HG03342 (cell line): Measurements from ENCODE around the gene GLS2.
A peak's percentile ranks its signal among the peaks of the same experiment; 100 is the strongest.
"Not testable (repeated sequence)": the region's sequence is repeated elsewhere in the genome, so short reads cannot be mapped to it uniquely, and the experiment has no call there.

ENCODE experiments used
- ATAC-seq: cut with Tn5 transposase; IDR thresholded peaks from one replicate; pipeline ENCODE4 v1.9.1; 2021; ENCODE audit warnings: mild to moderate bottlenecking, moderate library complexity; ENCODE audit not compliant: unreplicated experiment

GLS2 gene

DNA sequence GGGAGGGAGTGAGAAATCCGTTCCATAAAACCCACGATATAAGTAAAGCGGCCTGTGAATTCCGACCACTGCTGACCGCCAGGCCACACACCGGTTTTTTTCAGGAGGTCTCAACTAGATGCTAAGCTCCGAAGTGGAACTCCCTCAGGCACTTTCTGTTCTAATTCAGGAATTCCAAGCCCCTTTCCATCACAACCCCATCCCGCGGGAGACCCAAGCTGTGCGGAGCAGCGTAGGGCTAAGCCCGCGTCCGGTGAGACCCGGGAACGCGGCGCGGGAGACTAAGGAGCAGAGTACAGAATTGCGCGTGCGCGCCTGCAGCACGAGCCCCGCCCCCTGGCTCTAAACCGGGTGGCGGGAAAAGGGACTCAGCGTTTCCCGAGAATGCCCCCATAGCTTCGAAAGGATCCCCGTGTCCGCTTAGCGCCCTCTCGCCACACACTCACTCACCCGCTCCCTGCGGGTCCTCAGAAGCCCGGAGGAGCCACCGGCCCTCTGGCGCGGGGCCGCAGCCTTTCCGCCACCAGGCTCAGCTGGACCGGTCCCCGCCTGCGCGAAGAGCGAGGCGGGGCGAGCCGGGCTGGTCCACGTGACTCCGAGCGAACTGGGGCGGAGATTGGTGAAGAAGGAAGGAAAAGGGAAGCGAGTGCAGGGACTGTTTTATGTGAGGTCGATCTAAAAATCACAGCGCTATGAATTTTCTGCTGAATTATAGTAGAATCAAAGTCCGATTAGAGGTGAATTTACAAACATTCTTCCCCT is 38.9 kb downstream of the GLS2 start, which contains the start of gene TIMELESS:
Gene TIMELESS (minus strand): TSS at position 567 of the 762 bp plus-strand sequence. CDS start 15,256 bp downstream, outside the sequence.
- peak; percentile 95 for ATAC-seq

- ATAC-seq, result not testable (repeated sequence)
Measured at GRCh38 chr12:56443208-56443607, 44.8 kb downstream of the GLS2 start.

DNA sequence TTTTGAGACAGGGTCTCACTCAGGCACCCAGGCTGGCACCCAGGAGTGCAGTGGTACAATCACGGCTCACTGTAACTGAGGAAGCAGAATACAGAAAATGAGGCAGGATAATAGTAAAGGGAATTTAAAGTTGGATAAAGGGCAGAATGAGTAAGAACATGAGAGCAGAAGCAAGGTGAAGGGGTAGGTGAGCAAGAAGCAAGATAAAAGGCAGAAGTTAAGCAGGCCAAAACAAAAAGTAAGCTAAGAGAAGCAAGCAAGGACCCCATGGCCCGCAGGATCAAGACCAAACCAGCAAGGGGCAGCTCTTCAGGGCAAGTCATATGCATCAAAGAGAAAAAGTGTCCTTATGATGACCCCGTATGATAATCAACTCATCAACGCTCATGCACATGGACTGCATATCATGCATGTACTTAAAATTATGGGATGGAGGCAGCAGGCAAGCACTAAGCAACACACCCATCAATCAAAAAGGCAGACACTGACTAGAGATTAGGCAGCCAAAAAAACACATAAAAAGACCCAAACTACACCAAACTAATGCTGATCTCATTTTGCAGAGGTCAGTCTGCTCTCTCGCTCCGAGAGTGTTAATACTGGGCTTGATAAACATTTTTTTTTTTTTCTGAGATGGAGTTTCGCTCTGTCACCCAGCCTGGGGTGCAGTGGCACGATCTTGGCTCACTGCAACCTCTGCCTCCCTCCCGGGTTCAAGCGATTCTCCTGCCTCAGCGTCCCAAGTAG is 50.4 kb downstream of the GLS2 start:
- ATAC-seq, result no peak

DNA sequence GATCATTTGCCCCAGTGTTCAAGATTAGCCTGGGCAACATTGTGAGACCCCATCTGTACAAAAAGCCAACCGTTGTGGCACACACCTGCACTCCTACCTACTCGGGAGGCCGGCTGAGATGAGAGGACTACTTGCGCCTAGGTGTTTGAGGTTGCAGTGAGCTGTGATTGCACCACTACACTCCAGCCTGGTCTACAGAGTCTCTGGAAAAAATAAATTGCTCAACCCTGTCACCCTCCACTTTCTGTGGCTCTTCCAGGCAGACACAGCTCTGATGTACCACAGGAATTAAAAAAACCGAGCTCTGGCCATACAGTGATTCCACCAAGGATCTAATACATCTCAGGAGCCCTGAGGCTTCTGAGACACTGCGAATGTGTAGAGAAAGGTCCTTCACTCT is 53.1 kb downstream of the GLS2 start:
- ATAC-seq, result no peak

DNA sequence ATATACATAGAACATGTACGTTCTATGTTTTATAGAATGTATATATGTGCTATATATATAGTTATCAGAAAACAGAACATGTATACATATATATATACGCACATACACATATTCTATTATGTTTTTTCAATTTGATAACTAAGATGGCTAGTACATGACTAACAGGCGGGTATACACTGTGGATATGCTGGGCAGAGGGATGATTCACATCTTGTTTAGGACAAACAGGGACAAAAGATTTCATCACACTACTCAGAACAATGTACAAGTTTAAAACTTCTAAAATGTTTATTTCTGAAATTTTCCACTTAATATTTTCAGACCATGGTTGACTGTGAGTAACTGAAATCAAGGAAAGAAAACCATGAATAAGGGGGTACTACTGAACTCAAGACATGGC is 56.1 kb downstream of the GLS2 start:
- no peak for ATAC-seq

GRCh38 chr12:56431288-56431687 is 56.7 kb downstream of the GLS2 start:
- ATAC-seq, result no peak

GRCh38 chr12:56425940-56426438 is 62.0 kb downstream of the GLS2 start:
- ATAC-seq, result no peak

DNA sequence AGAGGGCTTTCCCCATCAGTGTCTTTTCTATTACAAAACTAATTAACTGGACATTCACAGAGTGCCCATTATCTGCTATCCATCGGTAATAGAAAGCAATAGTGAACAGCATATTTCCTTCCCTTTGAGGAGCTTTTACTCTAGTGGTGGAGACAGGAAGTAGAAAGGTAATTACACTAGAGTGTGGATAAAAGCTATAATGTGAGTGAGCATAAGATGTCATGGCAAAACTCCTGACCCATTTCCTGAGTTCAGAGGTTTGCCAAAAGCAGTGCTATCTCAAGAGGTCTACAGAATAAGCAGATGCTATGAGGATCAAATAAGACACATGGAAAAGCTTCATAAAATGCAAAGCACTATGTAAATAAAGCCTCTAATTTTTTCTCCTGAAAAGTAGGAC is 62.8 kb downstream of the GLS2 start:
- ATAC-seq, result no peak
